Activated CD4-positive, alpha-beta T cell treated with anti-CD3 and anti-CD28 coated beads for 36 hours (primary cell): Measurements from ENCODE around the gene THEM4. TPM values are rescaled to one million over a fixed set of nuclear protein-coding genes. Genes with fewer than 3 reads are reported as not detected.

Source experiments
- ATAC-seq: fragments of 200-7000 bp; cut with Tn5 transposase; one replicate; pipeline ENCODE4 v1.10.0; 2021; ENCODE audit warnings: mild to moderate bottlenecking, moderate library complexity
- CTCF ChIA-PET: fragments of 350-600 bp; sonication (Branson Sonifier 250); formaldehyde crosslinking; loops from one replicate; lab custom pipeline; 2021; ENCODE audit warnings: antibody characterized with exemption; lab: Charles Lee
- POLR2A ChIA-PET: fragments of 350-600 bp; sonication (Branson Sonifier 250); formaldehyde crosslinking; loops from one replicate; lab custom pipeline; 2021; ENCODE audit warnings: antibody characterized with exemption, inconsistent platforms; lab: Charles Lee
- DNase-seq: peaks from one replicate; pipeline ENCODE4 v3.0.0-alpha.2; 2020
- H3K27ac Mint-ChIP-seq: one replicate; pipeline ENCODE4 v1.8.0; 2021; ENCODE audit warnings: mixed read lengths
- H3K27me3 Mint-ChIP-seq: one replicate; pipeline ENCODE4 v1.8.0; 2021; ENCODE audit warnings: mixed read lengths
- H3K36me3 Mint-ChIP-seq: one replicate; pipeline ENCODE4 v1.8.0; 2021; ENCODE audit warnings: low read depth, mixed read lengths
- H3K4me1 Mint-ChIP-seq: one replicate; pipeline ENCODE4 v1.8.0; 2021; ENCODE audit warnings: mixed read lengths
- H3K4me3 Mint-ChIP-seq: one replicate; pipeline ENCODE4 v1.8.0; 2021; ENCODE audit warnings: mild to moderate bottlenecking, moderate library complexity, mixed read lengths
- H3K9me3 Mint-ChIP-seq: one replicate; pipeline ENCODE4 v1.8.0; 2021; ENCODE audit warnings: low read depth, mixed read lengths
- intact Hi-C, 2 experiments: fragments of 100-400 bp; cut with DNase I in 1 of 2; cut with micrococcal nuclease in 1 of 2; formaldehyde crosslinking; loops; one replicate each; pipeline versions ENCODE4 v1.14.2 to v1.15.1; 2022 to 2024; cut with DNase I, micrococcal nuclease
- total RNA-seq, 2 experiments: library from RNA; stranded (reverse); gene quantifications; one replicate each; pipeline ENCODE4 v1.2.3, GENCODE V29; 2021

The THEM4 gene
- total RNA-seq, result 10 to 100 TPM; 23.9 to 26.0 TPM

GRCh38 chr1:151909167-151910149 lies at the start of gene THEM4:
Gene THEM4, minus strand, starts transcription at chr1:151909511. Its CDS starts 53 bp downstream, at chr1:151909458.
- H3K27ac Mint-ChIP-seq, result peak within 1 kb of the TSS; percentile 91
- peaks cover 14% of the 10 kb centered on the region for H3K9me3 Mint-ChIP-seq
- H3K4me3 Mint-ChIP-seq, result peak within 1 kb of the TSS; percentile 82
- intact Hi-C loops, result loop anchor here (1.0 to 5.0 kb wide), 9 partner anchors 11 to 452 kb away; partner anchors contain the start of genes C2CD4D (in 2 of the 2), POGZ (in 1 of the 2), SNX27 (in 1 of the 2) and TDRKH (in 1 of the 2)
- DNase-seq (peak; percentile 98), ATAC-seq (peak; percentile 93)
- no peaks in the 10 kb centered on the region for H3K27me3 Mint-ChIP-seq
- ChIA-PET CTCF (interaction anchor here (0.5 to 2.9 kb wide), 19 partner anchors 10 to 525 kb away, joined by 3 to 11 read pairs (median 3); no protein-coding TSS in a partner anchor), POLR2A (interaction anchor here (0.6 to 1.0 kb wide), 2 partner anchors 11 to 32 kb away, joined by 3 to 5 read pairs; no protein-coding TSS in a partner anchor)
- H3K4me1 Mint-ChIP-seq, result peaks cover 42% of the 10 kb centered on the region
- peaks cover 39% of the 10 kb centered on the region for H3K36me3 Mint-ChIP-seq

GRCh38 chr1:151958959-151959358 lies 49.6 kb upstream of the THEM4 start:
- Mint-ChIP-seq H3K9me3 (no peaks in the 10 kb centered on the region), H3K36me3 (no peaks in the 10 kb centered on the region), H3K27ac (no peak overlapping the region), H3K4me1 (no peaks in the 10 kb centered on the region), H3K4me3 (no peak overlapping the region), H3K27me3 (no peaks in the 10 kb centered on the region)
- no peak for ATAC-seq
- intact Hi-C loops, result no loop called here
- CTCF ChIA-PET, result interaction anchor here (1.4 to 1.7 kb wide), 2 partner anchors 9 to 26 kb away, joined by 3 to 7 read pairs; no protein-coding TSS in a partner anchor
- POLR2A ChIA-PET, result no interaction called here
- DNase-seq, result no peak

GRCh38 chr1:151956957-151957497 lies 47.7 kb upstream of the THEM4 start:
- DNase-seq (no peak), ATAC-seq (no peak)
- CTCF ChIA-PET, result no interaction called here
- H3K4me1 Mint-ChIP-seq, result no peaks in the 10 kb centered on the region
- H3K27me3 Mint-ChIP-seq, result no peaks in the 10 kb centered on the region
- no peak overlapping the region for H3K4me3 Mint-ChIP-seq
- POLR2A ChIA-PET, result no interaction called here
- no peak overlapping the region for H3K27ac Mint-ChIP-seq
- H3K36me3 Mint-ChIP-seq, result no peaks in the 10 kb centered on the region
- no peaks in the 10 kb centered on the region for H3K9me3 Mint-ChIP-seq
- intact Hi-C loops, result no loop called here

GRCh38 chr1:151953409-151954094 lies 44.2 kb upstream of the THEM4 start:
- ATAC-seq, result no peak
- DNase-seq, result no peak
- Mint-ChIP-seq H3K9me3 (no peaks in the 10 kb centered on the region), H3K27ac (no peak overlapping the region), H3K4me1 (no peaks in the 10 kb centered on the region), H3K27me3 (no peaks in the 10 kb centered on the region), H3K36me3 (no peaks in the 10 kb centered on the region), H3K4me3 (no peak overlapping the region)
- ChIA-PET POLR2A (no interaction called here), CTCF (interaction anchor here (0.8 to 1.4 kb wide), 7 partner anchors 11 to 474 kb away, joined by 3 to 7 read pairs (median 3); no protein-coding TSS in a partner anchor)
- intact Hi-C loops, result no loop called here

- ATAC-seq (no peak), DNase-seq (no peak)
- ChIA-PET POLR2A (no interaction called here), CTCF (interaction anchor here (0.6 to 1.5 kb wide), 11 partner anchors 8 to 475 kb away, joined by 3 to 5 read pairs (median 3); no protein-coding TSS in a partner anchor)
- H3K27ac Mint-ChIP-seq, result no peak overlapping the region
- no peaks in the 10 kb centered on the region for H3K9me3 Mint-ChIP-seq
- no peaks in the 10 kb centered on the region for H3K4me1 Mint-ChIP-seq
- H3K36me3 Mint-ChIP-seq, result no peaks in the 10 kb centered on the region
- no peaks in the 10 kb centered on the region for H3K27me3 Mint-ChIP-seq
- intact Hi-C loops, result no loop called here
- no peak overlapping the region for H3K4me3 Mint-ChIP-seq
Measured at GRCh38 chr1:151952811-151953210, 43.5 kb upstream of the THEM4 start.

- no peaks in the 10 kb centered on the region for H3K36me3 Mint-ChIP-seq
- H3K27me3 Mint-ChIP-seq, result no peaks in the 10 kb centered on the region
- DNase-seq, result no peak
- H3K27ac Mint-ChIP-seq, result no peak overlapping the region
- intact Hi-C loops, result no loop called here
- ChIA-PET CTCF (interaction anchor here (0.6 to 2.5 kb wide), 9 partner anchors 9 to 69 kb away, joined by 3 to 17 read pairs (median 5); no protein-coding TSS in a partner anchor), POLR2A (interaction anchor here (0.6 kb wide), 1 partner anchor 329 kb away, joined by 3 read pairs; no protein-coding TSS in a partner anchor)
- H3K9me3 Mint-ChIP-seq, result no peaks in the 10 kb centered on the region
- no peak overlapping the region for H3K4me3 Mint-ChIP-seq
- ATAC-seq, result no peak
- peaks cover 25% of the 10 kb centered on the region for H3K4me1 Mint-ChIP-seq
Measured at GRCh38 chr1:151949371-151950193, 40.3 kb upstream of the THEM4 start.

- Mint-ChIP-seq H3K36me3 (no peaks in the 10 kb centered on the region), H3K27me3 (no peaks in the 10 kb centered on the region), H3K4me3 (no peak overlapping the region), H3K27ac (no peak overlapping the region), H3K9me3 (no peaks in the 10 kb centered on the region), H3K4me1 (peaks cover 28% of the 10 kb centered on the region)
- CTCF ChIA-PET, result interaction anchor here (2.0 to 2.3 kb wide), 2 partner anchors 14 to 54 kb away, joined by 10 to 11 read pairs; no protein-coding TSS in a partner anchor
- DNase-seq (no peak), ATAC-seq (no peak)
- POLR2A ChIA-PET, result no interaction called here
- intact Hi-C loops, result no loop called here
Measured at GRCh38 chr1:151948506-151948905, 39.2 kb upstream of the THEM4 start.

GRCh38 chr1:151947140-151947539 lies 37.8 kb upstream of the THEM4 start:
- Mint-ChIP-seq H3K4me3 (no peak overlapping the region), H3K4me1 (peaks cover 34% of the 10 kb centered on the region), H3K27me3 (no peaks in the 10 kb centered on the region), H3K27ac (peak overlapping the region; percentile 80), H3K36me3 (no peaks in the 10 kb centered on the region), H3K9me3 (no peaks in the 10 kb centered on the region)
- no peak for DNase-seq
- POLR2A ChIA-PET, result interaction anchor here (0.7 kb wide), 1 partner anchor 636 kb away, joined by 3 read pairs; no protein-coding TSS in a partner anchor
- ATAC-seq, result no peak
- CTCF ChIA-PET, result interaction anchor here (1.1 to 2.1 kb wide), 3 partner anchors 21 to 183 kb away, joined by 3 to 10 read pairs (median 4); partner anchors contain the start of gene MRPL9
- intact Hi-C loops, result loop anchor here in 1 of 2 experiments (2.0 kb wide), 1 partner anchor 38 kb away; no protein-coding TSS in a partner anchor

- POLR2A ChIA-PET, result interaction anchor here (0.7 to 0.9 kb wide), 3 partner anchors 38 to 90 kb away, joined by 3 to 4 read pairs (median 3); no protein-coding TSS in a partner anchor
- intact Hi-C loops, result loop anchor here (1.0 to 2.0 kb wide), 2 partner anchors 37 to 39 kb away; partner anchors contain the start of gene THEM4 (in 1 of the 2)
- DNase-seq (peak; percentile 82), ATAC-seq (peak; percentile 82)
- CTCF ChIA-PET, result interaction anchor here (0.5 to 2.1 kb wide), 8 partner anchors 10 to 182 kb away, joined by 3 to 10 read pairs (median 4); partner anchors contain the start of gene MRPL9
- Mint-ChIP-seq H3K4me1 (peaks cover 41% of the 10 kb centered on the region), H3K27ac (peak overlapping the region; percentile 88), H3K36me3 (no peaks in the 10 kb centered on the region), H3K27me3 (no peaks in the 10 kb centered on the region), H3K4me3 (peak overlapping the region; percentile 42), H3K9me3 (no peaks in the 10 kb centered on the region)
Measured at GRCh38 chr1:151945725-151946722, 36.7 kb upstream of the THEM4 start.
